Progenitor cell of endocrine pancreas (in vitro differentiated cells): ENCODE measurements around the gene SERPINB8. TPM values are rescaled to one million over a fixed set of nuclear protein-coding genes. Genes with fewer than 3 reads are reported as not detected.
A peak's percentile ranks its signal among the peaks of the same experiment; 100 is the strongest.

Source experiments
- DNase-seq: peaks from one replicate; pipeline ENCODE4 v3.0.0; 2021; ENCODE audit warnings: low spot score; ENCODE audit not compliant: unreplicated experiment
- H3K27ac Mint-ChIP-seq: 2 replicates; pipeline ENCODE4 v1.8.0; 2021; ENCODE audit warnings: mild to moderate bottlenecking, moderate library complexity, mixed read lengths
- H3K27me3 Mint-ChIP-seq: 2 replicates; pipeline ENCODE4 v1.8.0; 2021; ENCODE audit warnings: mixed read lengths
- H3K36me3 Mint-ChIP-seq: 2 replicates; pipeline ENCODE4 v1.8.0; 2022; ENCODE audit warnings: mixed read lengths; ENCODE audit not compliant: insufficient read depth
- H3K4me1 Mint-ChIP-seq: 2 replicates; pipeline ENCODE4 v1.8.0; 2021; ENCODE audit warnings: low read depth, mixed read lengths
- H3K4me3 Mint-ChIP-seq: 2 replicates; pipeline ENCODE4 v1.8.0; 2021; ENCODE audit warnings: low read depth, mild to moderate bottlenecking, moderate library complexity, mixed read lengths
- H3K9me3 Mint-ChIP-seq: 2 replicates; pipeline ENCODE4 v1.8.0; 2021; ENCODE audit warnings: low read depth, mixed read lengths
- total RNA-seq: library from RNA; stranded (reverse); gene quantifications from 2 replicates; pipeline ENCODE4 v1.2.1, GENCODE V29; 2021
- TF ChIP-seq, protein P1 (sequence below): fragments of 200-600 bp; sonication (generic); IDR thresholded peaks from one replicate; pipeline ENCODE4 v1.5.0; 2021; ENCODE audit warnings: antibody characterized with exemption, mild to moderate bottlenecking; ENCODE audit not compliant: unreplicated experiment

Gene SERPINB8
- total RNA-seq, 1 donor from 2014 or later: 3.1 TPM

DNA sequence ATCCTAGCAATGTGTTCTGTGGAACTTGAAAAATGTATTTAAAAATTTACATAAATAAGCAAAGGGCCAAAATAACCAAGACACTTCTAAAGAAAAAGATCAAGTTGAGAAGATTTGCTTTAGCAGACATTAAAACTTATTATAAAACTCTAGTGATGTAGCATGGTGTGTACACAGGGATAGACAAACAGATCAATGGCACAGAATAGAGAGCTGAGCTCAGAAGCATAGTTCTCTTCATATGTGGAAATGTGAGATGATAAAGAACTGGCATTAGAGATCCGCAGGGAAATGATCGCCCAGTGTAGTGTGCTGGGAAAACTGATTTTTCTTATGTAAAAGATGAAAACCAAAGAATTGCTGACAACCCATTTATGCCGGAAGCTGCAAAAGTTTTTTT, 39.4 kb downstream of the SERPINB8 start:
- H3K27me3 Mint-ChIP-seq: peaks cover 4% of the 10 kb centered on the region

GRCh38 chr18:64011513-64011912, 41.6 kb downstream of the SERPINB8 start:
- TF ChIP-seq, protein P1, sequence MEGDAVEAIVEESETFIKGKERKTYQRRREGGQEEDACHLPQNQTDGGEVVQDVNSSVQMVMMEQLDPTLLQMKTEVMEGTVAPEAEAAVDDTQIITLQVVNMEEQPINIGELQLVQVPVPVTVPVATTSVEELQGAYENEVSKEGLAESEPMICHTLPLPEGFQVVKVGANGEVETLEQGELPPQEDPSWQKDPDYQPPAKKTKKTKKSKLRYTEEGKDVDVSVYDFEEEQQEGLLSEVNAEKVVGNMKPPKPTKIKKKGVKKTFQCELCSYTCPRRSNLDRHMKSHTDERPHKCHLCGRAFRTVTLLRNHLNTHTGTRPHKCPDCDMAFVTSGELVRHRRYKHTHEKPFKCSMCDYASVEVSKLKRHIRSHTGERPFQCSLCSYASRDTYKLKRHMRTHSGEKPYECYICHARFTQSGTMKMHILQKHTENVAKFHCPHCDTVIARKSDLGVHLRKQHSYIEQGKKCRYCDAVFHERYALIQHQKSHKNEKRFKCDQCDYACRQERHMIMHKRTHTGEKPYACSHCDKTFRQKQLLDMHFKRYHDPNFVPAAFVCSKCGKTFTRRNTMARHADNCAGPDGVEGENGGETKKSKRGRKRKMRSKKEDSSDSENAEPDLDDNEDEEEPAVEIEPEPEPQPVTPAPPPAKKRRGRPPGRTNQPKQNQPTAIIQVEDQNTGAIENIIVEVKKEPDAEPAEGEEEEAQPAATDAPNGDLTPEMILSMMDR: no peak
- peaks cover 8% of the 10 kb centered on the region for H3K27me3 Mint-ChIP-seq
- H3K4me3 Mint-ChIP-seq: no peak overlapping the region
- no peaks in the 10 kb centered on the region for H3K9me3 Mint-ChIP-seq
- H3K36me3 Mint-ChIP-seq: no peaks in the 10 kb centered on the region
- H3K27ac Mint-ChIP-seq: no peak overlapping the region
- no peak for DNase-seq
- H3K4me1 Mint-ChIP-seq: peaks cover 4% of the 10 kb centered on the region

More for the DNA sequence above, 39.4 kb downstream of the SERPINB8 start:
- no peak for DNase-seq
- Mint-ChIP-seq H3K4me1 (peaks cover 4% of the 10 kb centered on the region), H3K27ac (peak overlapping the region; percentile 22), H3K4me3 (no peak overlapping the region), H3K36me3 (no peaks in the 10 kb centered on the region), H3K9me3 (no peaks in the 10 kb centered on the region)
- TF ChIP-seq, protein P1: no peak

GRCh38 chr18:64017870-64018269, 48.0 kb downstream of the SERPINB8 start:
- no peak overlapping the region for H3K27ac Mint-ChIP-seq
- H3K27me3 Mint-ChIP-seq: peaks cover 8% of the 10 kb centered on the region
- no peak for DNase-seq
- no peak overlapping the region for H3K4me3 Mint-ChIP-seq
- H3K9me3 Mint-ChIP-seq: no peaks in the 10 kb centered on the region
- peaks cover 18% of the 10 kb centered on the region for H3K4me1 Mint-ChIP-seq
- TF ChIP-seq, protein P1: peak; percentile 76
- no peaks in the 10 kb centered on the region for H3K36me3 Mint-ChIP-seq

DNA sequence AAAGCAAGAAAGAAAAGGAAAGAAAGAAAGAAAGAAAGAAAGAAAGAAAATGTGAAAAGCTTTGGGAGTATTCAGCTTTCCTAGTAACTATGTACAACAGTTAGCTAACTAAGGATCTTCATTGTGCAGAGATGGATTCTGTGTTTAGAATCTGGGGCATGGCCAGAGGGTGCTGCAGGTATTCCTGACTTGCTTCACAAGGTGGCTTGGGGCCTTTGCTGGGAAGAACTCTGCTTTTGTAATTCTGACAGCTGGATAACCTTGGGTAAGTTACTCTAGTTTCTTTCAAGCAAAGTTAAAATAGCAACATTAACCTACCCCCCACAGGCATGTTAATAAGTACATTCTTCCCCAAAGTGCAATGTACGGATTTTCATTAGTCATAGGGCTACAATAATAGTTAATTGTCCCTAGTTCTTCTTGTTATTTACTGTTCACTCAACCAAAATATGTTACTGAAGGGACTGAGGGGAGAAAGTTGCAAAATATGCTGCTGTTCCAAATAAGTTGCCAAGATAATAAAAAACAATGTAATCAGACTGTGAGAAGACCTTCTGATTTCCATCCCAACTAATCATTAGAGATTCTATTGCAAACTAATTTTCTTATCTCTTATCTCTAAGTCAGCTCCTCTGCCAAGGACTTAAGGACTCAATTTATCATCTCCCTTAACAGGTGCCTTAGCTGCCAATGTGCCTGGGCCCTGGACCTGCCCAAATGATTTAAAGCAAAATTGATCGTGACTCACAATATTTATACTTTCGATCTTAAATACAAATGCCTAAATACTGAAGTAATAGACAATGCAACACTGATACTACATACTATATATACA, 50.3 kb downstream of the SERPINB8 start:
- Mint-ChIP-seq H3K27ac (peak overlapping the region; percentile 20), H3K36me3 (no peaks in the 10 kb centered on the region), H3K27me3 (peaks cover 4% of the 10 kb centered on the region), H3K9me3 (no peaks in the 10 kb centered on the region), H3K4me1 (peaks cover 19% of the 10 kb centered on the region), H3K4me3 (no peak overlapping the region)
- TF ChIP-seq, protein P1: no peak
- DNase-seq: no peak

- no peak for DNase-seq
- Mint-ChIP-seq H3K27me3 (peaks cover 4% of the 10 kb centered on the region), H3K27ac (no peak overlapping the region), H3K36me3 (no peaks in the 10 kb centered on the region), H3K4me3 (no peak overlapping the region), H3K4me1 (peaks cover 2% of the 10 kb centered on the region), H3K9me3 (peaks cover 6% of the 10 kb centered on the region)
- TF ChIP-seq, protein P1: no peak
These were observed 56.5 kb downstream of the SERPINB8 start for GRCh38 chr18:64026350-64026749.
